ENCODE results near the gene MBNL2. TPM values are rescaled to one million over a fixed set of nuclear protein-coding genes. Genes with fewer than 3 reads are reported as not detected.
"Not testable (repeated sequence)": the region's sequence is repeated elsewhere in the genome, so short reads cannot be mapped to it uniquely, and the experiment has no call there.

The MBNL2 gene
- total RNA-seq, 2 experiments from 2014 or later: 13.4 to 15.5 TPM

DNA sequence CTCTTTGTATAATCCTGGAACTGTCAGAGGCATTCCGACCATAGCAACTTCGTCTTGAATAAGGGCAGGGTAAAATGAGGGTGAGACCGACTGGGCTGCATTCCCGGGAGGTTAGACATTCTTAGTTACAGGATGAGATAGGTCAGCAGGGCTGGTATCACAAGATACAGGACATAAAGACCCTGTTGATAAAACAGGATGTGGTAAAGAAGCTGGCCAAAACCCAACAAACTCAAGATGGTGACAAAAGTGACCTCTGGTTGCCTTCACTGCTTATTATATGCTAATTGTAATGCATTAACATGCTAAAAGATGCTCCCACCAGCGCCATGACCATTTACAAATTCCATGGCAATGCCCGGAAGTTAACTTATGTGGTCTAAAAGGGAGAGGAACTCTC, 27.7 kb upstream of the MBNL2 start:
- POLR2A ChIA-PET: no interaction called here
- Mint-ChIP-seq H3K27me3 (peaks cover 9% of the 10 kb centered on the region), H3K4me1 (no peaks in the 10 kb centered on the region), H3K4me3 (no peak overlapping the region), H3K9me3 (peaks cover 4% of the 10 kb centered on the region), H3K36me3 (ENCODE audit: low read depth) (no peaks in the 10 kb centered on the region), H3K27ac (no peak overlapping the region)
- DNase-seq: no peak
- CTCF ChIA-PET: no interaction called here

DNA sequence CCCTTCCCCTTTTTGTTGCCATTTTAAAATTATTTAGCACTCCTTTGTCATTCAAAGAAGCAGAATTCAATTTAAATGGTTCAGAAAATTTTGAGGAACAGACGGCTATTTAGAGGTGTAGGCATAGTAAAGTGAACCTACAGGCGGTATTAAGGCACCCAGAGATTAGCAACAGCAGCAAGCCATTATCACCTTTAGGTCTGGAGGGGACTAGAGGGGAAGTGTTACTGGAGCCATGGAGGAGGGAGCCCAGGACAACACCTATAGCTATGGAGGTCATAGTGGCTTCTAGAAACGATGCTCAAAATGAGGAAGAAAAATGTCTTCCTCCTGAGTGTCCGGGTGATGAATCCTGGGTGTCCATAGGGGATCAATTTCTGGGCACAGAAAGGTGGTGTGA, 25.8 kb upstream of the MBNL2 start:
- Mint-ChIP-seq H3K4me3 (no peak overlapping the region), H3K27me3 (peaks cover 13% of the 10 kb centered on the region), H3K4me1 (no peaks in the 10 kb centered on the region), H3K36me3 (ENCODE audit: low read depth) (no peaks in the 10 kb centered on the region), H3K27ac (no peak overlapping the region), H3K9me3 (peaks cover 6% of the 10 kb centered on the region)
- CTCF ChIA-PET: no interaction called here
- no peak for DNase-seq
- POLR2A ChIA-PET: no interaction called here

DNA sequence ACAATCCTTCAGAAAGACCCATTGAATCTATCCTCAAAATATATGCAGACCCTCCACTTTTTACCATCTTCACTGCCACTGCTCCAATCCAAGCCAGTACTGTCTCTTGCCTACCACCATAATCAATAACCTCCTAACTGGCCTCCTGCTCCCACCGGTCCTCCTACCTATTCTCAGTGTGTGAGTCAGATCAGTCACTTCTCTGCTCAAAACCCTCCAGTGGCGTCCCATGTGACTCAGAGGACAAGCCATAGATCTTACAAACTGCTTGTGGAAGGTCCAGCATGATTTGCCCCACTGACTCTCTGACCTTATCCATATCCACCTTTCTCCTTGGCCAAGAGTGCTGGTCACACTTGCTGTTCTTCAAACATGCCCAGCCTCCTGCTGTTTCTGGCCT, 23.4 kb upstream of the MBNL2 start:
- H3K27me3 Mint-ChIP-seq: peaks cover 17% of the 10 kb centered on the region
- H3K9me3 Mint-ChIP-seq: peaks cover 14% of the 10 kb centered on the region
- DNase-seq: no peak
- POLR2A ChIA-PET: no interaction called here
- CTCF ChIA-PET: no interaction called here
- no peak overlapping the region for H3K4me3 Mint-ChIP-seq
- no peaks in the 10 kb centered on the region for H3K4me1 Mint-ChIP-seq
- H3K36me3 Mint-ChIP-seq (ENCODE audit: low read depth): no peaks in the 10 kb centered on the region
- no peak overlapping the region for H3K27ac Mint-ChIP-seq

DNA sequence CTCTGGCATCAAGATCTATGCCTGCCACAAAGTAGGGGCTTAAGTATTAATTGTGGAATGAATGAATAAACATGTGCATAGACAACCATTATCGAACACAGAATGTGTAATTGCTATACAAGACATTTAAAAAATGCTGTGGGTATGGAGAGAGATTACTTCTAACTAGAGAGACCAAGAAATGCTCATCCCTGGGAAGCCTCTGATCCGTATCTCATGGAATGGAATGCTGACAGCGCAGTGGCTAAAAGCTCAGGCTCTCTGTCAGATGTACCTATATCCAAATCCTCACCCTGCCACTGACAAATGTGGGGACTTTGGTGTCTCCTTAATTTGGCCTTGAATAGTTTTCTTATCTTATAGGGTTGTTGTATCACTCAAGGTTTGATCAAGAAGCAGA, 22.7 kb upstream of the MBNL2 start:
- Mint-ChIP-seq H3K27me3 (peaks cover 17% of the 10 kb centered on the region), H3K4me3 (no peak overlapping the region), H3K36me3 (ENCODE audit: low read depth) (no peaks in the 10 kb centered on the region), H3K4me1 (no peaks in the 10 kb centered on the region), H3K27ac (no peak overlapping the region), H3K9me3 (peaks cover 15% of the 10 kb centered on the region)
- no peak for DNase-seq
- ChIA-PET CTCF (no interaction called here), POLR2A (no interaction called here)

DNA sequence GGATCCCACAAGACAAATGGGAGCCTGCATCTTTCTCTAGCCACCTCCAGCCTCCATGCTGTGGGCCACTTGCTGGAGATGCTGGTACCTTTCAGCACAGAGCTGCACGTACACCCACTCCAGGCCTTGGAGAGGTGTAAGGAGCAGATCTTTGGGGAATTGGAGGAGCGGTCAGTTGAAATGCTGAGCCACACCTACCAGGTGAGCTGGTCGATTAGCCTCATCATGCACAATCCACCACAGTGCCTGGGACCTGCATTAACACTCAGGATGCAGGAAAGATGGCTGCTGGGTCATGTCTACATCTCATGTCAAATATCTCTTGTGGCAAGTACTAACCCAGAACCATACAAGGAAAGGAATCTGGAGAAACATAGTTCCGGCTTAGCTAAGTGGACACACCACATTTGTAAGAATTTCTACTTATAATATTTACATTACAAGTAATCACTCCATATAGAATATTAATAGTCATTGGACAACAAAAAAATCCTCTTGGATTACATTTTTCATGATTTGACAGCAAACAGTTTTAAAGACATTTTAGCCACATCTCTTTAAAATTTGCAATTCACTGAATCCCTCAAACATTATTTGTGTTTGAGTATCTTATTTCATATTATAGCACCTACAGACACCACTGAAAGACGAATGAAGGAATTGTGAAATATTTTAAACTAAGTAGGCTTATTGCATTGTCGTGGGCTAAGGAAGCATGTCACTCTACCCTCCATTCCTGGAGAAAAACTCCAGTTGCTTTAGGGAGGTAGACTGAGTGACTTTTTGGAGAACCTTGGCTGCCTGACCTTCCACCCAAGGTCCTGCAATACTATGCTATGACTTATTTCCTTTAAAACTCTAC, 21.8 kb upstream of the MBNL2 start:
- peaks cover 15% of the 10 kb centered on the region for H3K9me3 Mint-ChIP-seq
- no peak overlapping the region for H3K4me3 Mint-ChIP-seq
- CTCF ChIA-PET: interaction anchor here (0.7 kb wide), 1 partner anchor 50 kb away, joined by 3 read pairs; no protein-coding TSS in a partner anchor
- no peaks in the 10 kb centered on the region for H3K4me1 Mint-ChIP-seq
- DNase-seq: no peak
- H3K27ac Mint-ChIP-seq: no peak overlapping the region
- H3K36me3 Mint-ChIP-seq (ENCODE audit: low read depth): no peaks in the 10 kb centered on the region
- H3K27me3 Mint-ChIP-seq: peaks cover 17% of the 10 kb centered on the region
- POLR2A ChIA-PET: no interaction called here

DNA sequence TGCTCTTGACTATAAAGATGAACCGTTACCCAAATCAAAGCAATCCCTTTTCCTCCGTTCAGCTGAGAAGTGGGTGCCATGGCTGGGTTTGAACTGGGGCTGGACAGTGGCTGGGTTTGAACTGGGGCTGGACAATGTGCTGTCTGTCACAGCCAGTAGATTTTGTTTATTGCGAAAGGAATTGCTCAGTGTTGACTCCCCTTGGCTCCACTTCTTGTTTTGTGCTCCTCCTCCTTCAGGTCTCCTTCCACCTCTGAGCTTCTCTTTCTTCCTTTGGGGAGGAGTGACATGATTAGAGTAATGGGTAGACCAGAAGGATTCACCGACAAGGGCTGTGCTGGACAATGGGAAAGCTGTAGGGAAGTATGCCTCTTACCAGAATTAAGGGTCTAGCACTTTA, 19.4 kb upstream of the MBNL2 start:
- Mint-ChIP-seq H3K27me3 (peaks cover 23% of the 10 kb centered on the region), H3K4me1 (no peaks in the 10 kb centered on the region), H3K4me3 (no peak overlapping the region), H3K27ac (no peak overlapping the region), H3K36me3 (ENCODE audit: low read depth) (peaks cover 2% of the 10 kb centered on the region), H3K9me3 (peaks cover 21% of the 10 kb centered on the region)
- POLR2A ChIA-PET: no interaction called here
- DNase-seq: no peak
- CTCF ChIA-PET: no interaction called here

DNA sequence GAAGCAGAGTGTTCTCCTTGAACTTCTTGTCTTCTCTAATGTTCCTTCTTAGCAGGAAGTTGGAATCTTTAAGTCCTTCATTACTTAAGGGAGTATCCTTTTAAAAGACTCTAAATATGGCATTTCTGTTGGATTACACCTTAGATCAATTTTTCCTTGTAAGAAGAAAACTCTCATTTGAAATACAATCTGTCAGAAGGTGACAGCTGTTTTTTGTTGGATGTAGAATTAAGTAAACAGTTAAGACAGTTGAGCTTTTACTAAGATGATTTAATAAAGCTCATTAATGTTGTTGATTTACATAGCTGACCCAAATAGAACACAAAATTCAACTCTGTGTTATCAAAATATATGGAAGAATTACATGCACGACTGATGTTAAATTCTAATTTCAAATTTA, 16.7 kb upstream of the MBNL2 start:
- Mint-ChIP-seq H3K36me3 (ENCODE audit: low read depth) (peaks cover 2% of the 10 kb centered on the region), H3K27me3 (peaks cover 14% of the 10 kb centered on the region), H3K4me3 (no peak overlapping the region), H3K27ac (no peak overlapping the region), H3K9me3 (peaks cover 20% of the 10 kb centered on the region), H3K4me1 (peaks cover 11% of the 10 kb centered on the region)
- ChIA-PET CTCF (interaction anchor here (1.1 kb wide), 1 partner anchor 20 kb away, joined by 3 read pairs; no protein-coding TSS in a partner anchor), POLR2A (no interaction called here)
- no peak for DNase-seq

DNA sequence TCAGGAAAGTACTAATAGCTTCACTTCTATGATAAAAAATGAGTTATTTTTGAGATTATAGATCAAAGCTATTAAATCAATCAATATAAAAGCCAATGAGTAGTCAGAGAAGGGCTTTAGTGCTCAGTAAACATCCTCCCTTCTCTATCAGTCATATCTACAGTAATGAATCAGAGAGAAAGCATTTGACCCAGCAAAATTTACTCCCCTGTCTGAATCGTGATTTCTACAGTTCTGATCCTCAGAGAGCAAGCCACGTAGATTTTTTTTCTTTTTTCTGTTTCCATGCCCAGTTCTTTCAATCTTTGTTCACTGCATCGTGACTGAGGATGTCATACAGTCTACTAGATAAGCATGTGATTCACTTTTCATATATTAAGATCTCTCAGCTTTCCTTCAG, 16.2 kb upstream of the MBNL2 start:
- ChIA-PET CTCF (interaction anchor here (1.0 to 1.3 kb wide), 3 partner anchors 9 to 35 kb away, joined by 3 read pairs; no protein-coding TSS in a partner anchor), POLR2A (no interaction called here)
- Mint-ChIP-seq H3K9me3 (peaks cover 20% of the 10 kb centered on the region), H3K36me3 (ENCODE audit: low read depth) (peaks cover 2% of the 10 kb centered on the region), H3K27me3 (peaks cover 13% of the 10 kb centered on the region), H3K4me3 (no peak overlapping the region), H3K4me1 (peaks cover 16% of the 10 kb centered on the region), H3K27ac (no peak overlapping the region)
- DNase-seq: no peak

DNA sequence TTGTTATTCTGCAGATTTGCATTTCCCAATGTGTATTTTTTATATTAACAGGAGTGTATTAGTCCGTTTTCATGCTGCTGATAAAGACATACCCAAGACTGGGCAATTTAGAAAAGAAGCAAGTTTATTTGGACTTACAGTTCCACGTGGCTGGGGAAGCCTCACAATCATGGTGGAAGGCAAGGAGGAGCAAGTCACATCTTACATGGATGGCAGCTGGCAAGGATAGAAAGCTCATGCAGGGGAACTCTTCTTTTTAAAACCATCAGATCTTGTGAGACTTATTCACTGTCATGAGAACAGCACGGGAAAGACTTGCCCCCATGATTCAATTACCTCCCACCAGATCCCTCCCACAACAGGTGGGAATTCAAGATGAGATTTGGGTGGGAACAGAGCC, 14.9 kb upstream of the MBNL2 start:
- H3K4me3 Mint-ChIP-seq; H3K27me3 Mint-ChIP-seq; H3K36me3 Mint-ChIP-seq (ENCODE audit: low read depth); H3K27ac Mint-ChIP-seq; POLR2A ChIA-PET; DNase-seq: not testable (repeated sequence)
- CTCF ChIA-PET: interaction anchor here (1.3 kb wide), 1 partner anchor 8 kb away, joined by 3 read pairs; no protein-coding TSS in a partner anchor
- H3K4me1 Mint-ChIP-seq: peaks cover 25% of the 10 kb centered on the region
- H3K9me3 Mint-ChIP-seq: peaks cover 20% of the 10 kb centered on the region

DNA sequence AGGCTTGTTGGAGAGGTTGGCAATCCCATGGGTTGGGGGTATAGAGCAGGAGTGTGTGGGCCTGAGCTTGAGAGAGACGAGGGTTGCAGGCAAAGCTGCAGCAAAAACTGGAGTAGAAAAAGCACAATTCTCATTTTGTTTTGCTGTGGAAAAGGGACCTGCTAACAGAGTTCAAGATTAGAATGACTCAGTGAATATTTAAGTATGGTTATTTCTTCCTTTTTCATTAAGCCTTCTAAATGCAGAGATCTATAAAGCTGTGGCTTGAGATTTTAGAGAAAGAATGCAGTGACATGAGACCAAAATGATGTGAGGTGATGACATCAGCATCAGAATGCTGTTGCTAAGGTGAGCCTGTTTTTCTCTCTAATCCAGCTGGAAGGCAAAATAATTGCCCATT, 10.8 kb upstream of the MBNL2 start:
- CTCF ChIA-PET: interaction anchor here (2.3 kb wide), 1 partner anchor 12 kb away, joined by 8 read pairs; the partner anchor contains the start of gene MBNL2
- Mint-ChIP-seq H3K9me3 (peaks cover 11% of the 10 kb centered on the region), H3K4me3 (no peak overlapping the region), H3K27me3 (peaks cover 6% of the 10 kb centered on the region), H3K36me3 (ENCODE audit: low read depth) (peaks cover 2% of the 10 kb centered on the region), H3K4me1 (peaks cover 49% of the 10 kb centered on the region), H3K27ac (peak overlapping the region; percentile 65)
- POLR2A ChIA-PET: interaction anchor here (0.6 kb wide), 1 partner anchor 28 kb away, joined by 3 read pairs; no protein-coding TSS in a partner anchor
- DNase-seq: no peak

DNA sequence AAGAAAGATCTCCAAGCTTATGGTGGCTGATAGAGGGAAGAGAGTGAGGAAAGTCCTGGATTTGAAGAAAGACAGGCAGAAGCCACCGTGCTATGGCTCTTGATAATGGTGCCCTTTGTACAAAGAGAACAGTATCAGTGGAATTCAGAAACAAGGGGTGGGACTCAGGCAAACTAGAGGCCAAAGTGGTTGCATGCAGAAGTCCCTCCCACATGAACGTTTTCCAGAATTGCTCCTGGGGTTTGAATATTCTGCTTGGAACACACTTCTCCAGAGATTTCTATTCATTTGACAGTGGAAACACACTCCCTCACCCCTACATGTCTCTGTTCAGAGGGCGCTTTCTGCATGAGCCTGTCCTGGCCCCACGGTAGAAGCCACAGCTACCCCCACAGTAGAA, 10.1 kb upstream of the MBNL2 start:
- Mint-ChIP-seq H3K27ac (no peak overlapping the region), H3K36me3 (ENCODE audit: low read depth) (peaks cover 2% of the 10 kb centered on the region), H3K27me3 (peaks cover 6% of the 10 kb centered on the region), H3K4me1 (peaks cover 49% of the 10 kb centered on the region), H3K4me3 (no peak overlapping the region), H3K9me3 (peaks cover 10% of the 10 kb centered on the region)
- no peak for DNase-seq
- ChIA-PET POLR2A (interaction anchor here (0.6 kb wide), 1 partner anchor 29 kb away, joined by 3 read pairs; no protein-coding TSS in a partner anchor), CTCF (interaction anchor here (1.2 to 2.3 kb wide), 2 partner anchors 11 to 20 kb away, joined by 3 to 8 read pairs; partner anchors contain the start of gene MBNL2)

DNA sequence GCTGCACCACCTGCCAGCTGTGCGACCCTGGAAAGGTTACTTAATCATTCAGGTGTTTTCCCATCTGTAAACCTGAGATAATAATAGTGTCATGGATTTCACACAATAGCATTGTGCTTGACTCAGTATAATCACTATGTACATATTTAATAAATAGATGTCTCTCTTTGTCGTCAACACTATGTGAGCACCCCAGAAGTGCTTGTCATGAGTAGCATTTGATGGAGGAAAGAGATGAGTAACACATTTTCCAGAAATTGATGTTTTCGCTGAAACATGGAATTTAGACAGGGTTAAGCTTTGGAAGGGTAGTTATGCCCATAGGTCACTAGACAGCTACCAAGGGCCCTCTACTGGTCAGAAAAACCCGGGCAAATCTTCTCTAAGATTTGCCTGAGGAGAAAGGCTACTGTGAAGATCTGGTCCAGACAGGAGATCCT, 9.5 kb upstream of the MBNL2 start:
- Mint-ChIP-seq H3K36me3 (ENCODE audit: low read depth) (no peaks in the 10 kb centered on the region), H3K27me3 (peaks cover 1% of the 10 kb centered on the region), H3K27ac (no peak overlapping the region), H3K4me3 (no peak overlapping the region), H3K4me1 (peaks cover 49% of the 10 kb centered on the region), H3K9me3 (peaks cover 6% of the 10 kb centered on the region)
- CTCF ChIA-PET: interaction anchor here (0.8 to 1.2 kb wide), 3 partner anchors 10 to 20 kb away, joined by 3 to 4 read pairs (median 3); no protein-coding TSS in a partner anchor
- POLR2A ChIA-PET: no interaction called here
- DNase-seq: no peak

DNA sequence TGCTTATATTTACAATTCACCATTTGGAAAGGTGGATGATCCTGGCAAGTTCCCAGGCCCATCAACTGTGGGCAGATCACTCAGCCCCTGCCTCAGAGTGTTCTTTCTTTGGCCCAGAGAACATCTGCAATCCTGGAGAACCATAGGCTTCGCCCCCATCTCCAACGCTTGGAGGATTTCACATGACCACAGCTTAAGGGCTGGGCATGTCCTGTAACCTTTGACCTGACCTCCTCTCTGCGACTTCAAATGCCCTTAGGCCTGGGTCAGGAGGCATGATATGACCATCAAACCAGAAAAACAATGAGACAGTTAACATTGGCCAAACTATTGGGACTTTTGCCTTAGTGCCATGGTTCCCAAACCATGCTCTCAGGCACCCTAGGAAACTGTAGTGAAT, 7.2 kb upstream of the MBNL2 start:
- no peaks in the 10 kb centered on the region for H3K9me3 Mint-ChIP-seq
- H3K27me3 Mint-ChIP-seq: no peaks in the 10 kb centered on the region
- ChIA-PET CTCF (interaction anchor here (1.5 kb wide), 1 partner anchor 8 kb away, joined by 3 read pairs; no protein-coding TSS in a partner anchor), POLR2A (no interaction called here)
- no peak for DNase-seq
- peak overlapping the region; percentile 42 for H3K27ac Mint-ChIP-seq
- H3K4me3 Mint-ChIP-seq: no peak overlapping the region
- H3K4me1 Mint-ChIP-seq: peaks cover 43% of the 10 kb centered on the region
- no peaks in the 10 kb centered on the region for H3K36me3 Mint-ChIP-seq (ENCODE audit: low read depth)
